Tibial nerve (tissue), 4 donors: ENCODE results near the gene FBXL17.

ENCODE experiments used
- EP300 ChIP-seq, 2 donors: sonication (generic); formaldehyde crosslinking; IDR thresholded peaks; one replicate each; pipeline ENCODE4 v1.6.1; 2017; ENCODE audit warnings: antibody characterized with exemption in 2 of 2, mild to moderate bottlenecking in 1 of 2
- POLR2A ChIP-seq, 2 donors: fragments of 450-650 bp; IDR thresholded peaks; one replicate each; pipeline ENCODE4 v1.6.1; 2017; ENCODE audit warnings: antibody characterized with exemption in 2 of 2, mild to moderate bottlenecking in 2 of 2, moderate library complexity in 2 of 2
- TF ChIP-seq, protein P1 (sequence below), 5 experiments: fragments of 200-600 bp in 3 of 5; fragments of 450-650 bp in 2 of 5; sonication (generic) in 3 of 5; IDR thresholded peaks; one replicate each; pipeline ENCODE4 v1.5.1; 2016 to 2019; ENCODE audit warnings: antibody characterized with exemption in 5 of 5, mild to moderate bottlenecking in 3 of 5, moderate library complexity in 2 of 5

DNA sequence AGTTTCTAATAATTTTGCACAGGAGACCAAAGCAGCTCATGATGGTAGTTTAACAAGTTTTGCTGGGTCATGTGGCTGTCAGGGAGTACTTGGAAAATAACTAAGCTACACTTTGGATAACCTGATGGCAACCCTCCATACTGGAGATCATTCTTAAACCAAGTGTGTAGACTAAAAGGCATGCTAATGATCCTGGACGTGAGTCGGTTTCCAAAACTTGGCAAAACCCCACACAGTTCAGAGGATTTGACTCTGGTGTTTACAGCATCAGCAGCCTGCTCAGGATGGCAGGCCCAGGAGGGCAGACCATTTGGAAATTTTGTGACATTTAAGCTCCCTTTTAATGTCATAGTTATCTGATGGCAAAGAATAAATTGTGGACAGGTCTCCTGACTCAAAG lies 514.6 kb downstream of the FBXL17 start:
- TF ChIP-seq, protein P1, sequence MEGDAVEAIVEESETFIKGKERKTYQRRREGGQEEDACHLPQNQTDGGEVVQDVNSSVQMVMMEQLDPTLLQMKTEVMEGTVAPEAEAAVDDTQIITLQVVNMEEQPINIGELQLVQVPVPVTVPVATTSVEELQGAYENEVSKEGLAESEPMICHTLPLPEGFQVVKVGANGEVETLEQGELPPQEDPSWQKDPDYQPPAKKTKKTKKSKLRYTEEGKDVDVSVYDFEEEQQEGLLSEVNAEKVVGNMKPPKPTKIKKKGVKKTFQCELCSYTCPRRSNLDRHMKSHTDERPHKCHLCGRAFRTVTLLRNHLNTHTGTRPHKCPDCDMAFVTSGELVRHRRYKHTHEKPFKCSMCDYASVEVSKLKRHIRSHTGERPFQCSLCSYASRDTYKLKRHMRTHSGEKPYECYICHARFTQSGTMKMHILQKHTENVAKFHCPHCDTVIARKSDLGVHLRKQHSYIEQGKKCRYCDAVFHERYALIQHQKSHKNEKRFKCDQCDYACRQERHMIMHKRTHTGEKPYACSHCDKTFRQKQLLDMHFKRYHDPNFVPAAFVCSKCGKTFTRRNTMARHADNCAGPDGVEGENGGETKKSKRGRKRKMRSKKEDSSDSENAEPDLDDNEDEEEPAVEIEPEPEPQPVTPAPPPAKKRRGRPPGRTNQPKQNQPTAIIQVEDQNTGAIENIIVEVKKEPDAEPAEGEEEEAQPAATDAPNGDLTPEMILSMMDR (IDR thresholded peaks at IDR 0.05), result no peak
- no peak for TF ChIP-seq POLR2A (IDR thresholded peaks at IDR 0.05)
- TF ChIP-seq EP300 (IDR thresholded peaks at IDR 0.05), result no peak
